A549 (cell line): Measurements from ENCODE around the gene PTPRJ.

Experiments used
- BHLHE40 ChIP-seq: IDR thresholded peaks from 2 replicates; pipeline ENCODE4 v1.6.1; 2012; ENCODE audit warnings: low read depth, low read length, inconsistent platforms
- TF ChIP-seq, protein P1 (sequence below): fragments of >200 bp; sonication (Bioruptor Twin); formaldehyde crosslinking; IDR thresholded peaks from 3 replicates; pipeline ENCODE4 v1.5.1; 2016

DNA sequence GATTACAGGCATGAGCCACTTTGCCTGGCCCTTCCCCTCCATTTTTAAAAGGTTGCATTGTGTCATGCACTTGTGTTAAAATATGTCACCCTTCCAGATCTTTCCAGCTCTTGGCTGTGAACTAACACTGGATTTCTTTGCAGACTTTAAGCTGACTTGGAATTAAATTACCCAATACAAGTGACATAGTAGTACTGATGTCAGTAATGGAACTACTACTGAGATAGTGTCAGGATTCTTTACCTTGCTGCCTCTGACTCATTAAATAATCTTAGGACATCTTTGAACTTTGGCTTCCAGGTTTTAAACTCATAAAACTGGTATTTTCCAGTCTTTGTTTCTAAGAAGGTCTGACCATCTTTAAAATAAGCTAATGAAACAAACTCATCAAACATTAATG lies 184.5 kb downstream of the PTPRJ start:
- TF ChIP-seq, protein P1, sequence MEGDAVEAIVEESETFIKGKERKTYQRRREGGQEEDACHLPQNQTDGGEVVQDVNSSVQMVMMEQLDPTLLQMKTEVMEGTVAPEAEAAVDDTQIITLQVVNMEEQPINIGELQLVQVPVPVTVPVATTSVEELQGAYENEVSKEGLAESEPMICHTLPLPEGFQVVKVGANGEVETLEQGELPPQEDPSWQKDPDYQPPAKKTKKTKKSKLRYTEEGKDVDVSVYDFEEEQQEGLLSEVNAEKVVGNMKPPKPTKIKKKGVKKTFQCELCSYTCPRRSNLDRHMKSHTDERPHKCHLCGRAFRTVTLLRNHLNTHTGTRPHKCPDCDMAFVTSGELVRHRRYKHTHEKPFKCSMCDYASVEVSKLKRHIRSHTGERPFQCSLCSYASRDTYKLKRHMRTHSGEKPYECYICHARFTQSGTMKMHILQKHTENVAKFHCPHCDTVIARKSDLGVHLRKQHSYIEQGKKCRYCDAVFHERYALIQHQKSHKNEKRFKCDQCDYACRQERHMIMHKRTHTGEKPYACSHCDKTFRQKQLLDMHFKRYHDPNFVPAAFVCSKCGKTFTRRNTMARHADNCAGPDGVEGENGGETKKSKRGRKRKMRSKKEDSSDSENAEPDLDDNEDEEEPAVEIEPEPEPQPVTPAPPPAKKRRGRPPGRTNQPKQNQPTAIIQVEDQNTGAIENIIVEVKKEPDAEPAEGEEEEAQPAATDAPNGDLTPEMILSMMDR, result no peak
- TF ChIP-seq BHLHE40, result no peak
